Endothelial cell (in vitro differentiated cells): ENCODE measurements around the gene PDIA3. TPM values are rescaled to one million over a fixed set of nuclear protein-coding genes. Genes with fewer than 3 reads are reported as not detected.
"Not testable (repeated sequence)": the region's sequence is repeated elsewhere in the genome, so short reads cannot be mapped to it uniquely, and the experiment has no call there.

Source experiments
- DNase-seq: peaks from one replicate; pipeline ENCODE4 v3.0.0; 2021; ENCODE audit warnings: low spot score
- H3K27ac Mint-ChIP-seq: one replicate; pipeline ENCODE4 v1.8.0; 2021; ENCODE audit warnings: mixed read lengths, inconsistent platforms; ENCODE audit not compliant: unreplicated experiment
- H3K27me3 Mint-ChIP-seq: one replicate; pipeline ENCODE4 v1.8.0; 2021; ENCODE audit warnings: mild to moderate bottlenecking, moderate library complexity, mixed read lengths, inconsistent platforms; ENCODE audit not compliant: unreplicated experiment
- H3K36me3 Mint-ChIP-seq: one replicate; pipeline ENCODE4 v1.8.0; 2021; ENCODE audit warnings: mild to moderate bottlenecking, low read depth, mixed read lengths, inconsistent platforms; ENCODE audit not compliant: unreplicated experiment
- H3K4me1 Mint-ChIP-seq: one replicate; pipeline ENCODE4 v1.8.0; 2021; ENCODE audit warnings: mild to moderate bottlenecking, mixed read lengths, inconsistent platforms; ENCODE audit not compliant: unreplicated experiment
- H3K4me3 Mint-ChIP-seq: one replicate; pipeline ENCODE4 v1.8.0; 2021; ENCODE audit warnings: mild to moderate bottlenecking, mixed read lengths, inconsistent platforms; ENCODE audit not compliant: unreplicated experiment
- H3K9me3 Mint-ChIP-seq: one replicate; pipeline ENCODE4 v1.8.0; 2021; ENCODE audit warnings: mixed read lengths, inconsistent platforms; ENCODE audit not compliant: unreplicated experiment
- long read RNA-seq: library from polyadenylated mRNA; unstranded; transcript quantifications from one replicate; pipeline ENCODE4 v2.0.0, GENCODE V29; 2020; ENCODE audit not compliant: unreplicated experiment
- total RNA-seq: library from RNA; stranded (reverse); fragmentation: NEBNext Ultra II Directional; extraction: Animal tissue kit (Norgen Biotek cat#: 25700); gene quantifications from one replicate; pipeline ENCODE4 v1.2.1, GENCODE V29; 2021; ENCODE audit not compliant: unreplicated experiment
- TF ChIP-seq, protein P1 (sequence below): fragments of 200-600 bp; sonication (generic); IDR thresholded peaks from one replicate; pipeline ENCODE4 v1.5.0; 2021; ENCODE audit warnings: antibody characterized with exemption; ENCODE audit not compliant: unreplicated experiment

The PDIA3 gene
- 655 TPM for total RNA-seq
- long read RNA-seq, transcript PDIA3-201 (13 exons, 3,727 nt) = major isoform, 271 of 306 reads
- long read RNA-seq, partial matches to known transcripts = 23 of 306 reads
- long read RNA-seq, other reads (novel, unspliced or antisense) = 11 of 306 reads

DNA sequence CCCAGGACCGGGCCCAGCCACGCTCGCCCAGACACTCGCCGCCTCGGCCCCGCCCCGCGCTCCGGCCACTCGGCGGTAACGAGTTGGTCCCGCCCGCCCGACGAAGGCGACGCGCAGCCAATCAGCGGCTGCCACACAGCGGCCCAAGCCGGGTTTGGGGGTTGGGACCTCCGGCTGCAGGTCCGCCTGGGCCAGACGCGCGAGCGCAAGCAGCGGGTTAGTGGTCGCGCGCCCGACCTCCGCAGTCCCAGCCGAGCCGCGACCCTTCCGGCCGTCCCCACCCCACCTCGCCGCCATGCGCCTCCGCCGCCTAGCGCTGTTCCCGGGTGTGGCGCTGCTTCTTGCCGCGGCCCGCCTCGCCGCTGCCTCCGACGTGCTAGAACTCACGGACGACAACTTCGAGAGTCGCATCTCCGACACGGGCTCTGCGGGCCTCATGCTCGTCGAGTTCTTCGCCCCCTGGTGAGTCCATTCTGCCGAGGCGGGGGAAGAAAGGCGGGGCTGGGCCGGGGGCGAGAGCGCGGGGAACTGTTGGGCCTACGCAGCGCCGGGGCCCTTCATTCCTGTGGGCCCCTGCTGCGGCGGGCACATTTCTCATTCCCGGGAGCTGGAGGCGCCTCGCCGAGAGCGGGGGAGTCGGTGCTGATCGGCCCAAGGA lies at the start of gene PDIA3:
PDIA3 (plus strand) TSS at position 194 of the 658 bp plus-strand sequence; CDS start at position 296, 102 bp downstream.
- Mint-ChIP-seq H3K4me3 (peak within 1 kb of the TSS; percentile 99), H3K36me3 (peaks cover 13% of the 10 kb centered on the region), H3K27ac (peak within 1 kb of the TSS; percentile 95), H3K4me1 (peaks cover 15% of the 10 kb centered on the region)
- DNase-seq = peak; percentile 96
- H3K9me3 Mint-ChIP-seq, H3K27me3 Mint-ChIP-seq: not testable (repeated sequence)

DNA sequence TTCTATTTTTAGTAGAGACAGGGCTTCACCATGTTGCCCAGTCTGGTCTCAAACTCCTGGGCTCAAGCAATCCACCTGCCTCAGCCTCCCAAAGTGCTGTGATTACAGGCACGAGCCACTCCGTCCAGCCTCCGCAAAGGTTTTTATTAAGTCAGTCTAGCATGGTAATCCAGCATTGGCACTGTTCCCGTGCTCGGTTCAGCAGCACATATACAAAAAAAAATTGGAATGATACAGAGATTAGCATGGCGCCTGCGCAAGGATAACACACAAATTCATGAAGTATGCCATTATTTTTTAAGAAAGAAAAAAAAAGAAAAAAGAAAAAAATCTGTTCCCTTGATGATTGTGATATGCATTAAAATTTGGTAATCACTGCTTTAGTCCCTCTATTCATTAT lies 44.1 kb upstream of the PDIA3 start:
- TF ChIP-seq, protein P1, sequence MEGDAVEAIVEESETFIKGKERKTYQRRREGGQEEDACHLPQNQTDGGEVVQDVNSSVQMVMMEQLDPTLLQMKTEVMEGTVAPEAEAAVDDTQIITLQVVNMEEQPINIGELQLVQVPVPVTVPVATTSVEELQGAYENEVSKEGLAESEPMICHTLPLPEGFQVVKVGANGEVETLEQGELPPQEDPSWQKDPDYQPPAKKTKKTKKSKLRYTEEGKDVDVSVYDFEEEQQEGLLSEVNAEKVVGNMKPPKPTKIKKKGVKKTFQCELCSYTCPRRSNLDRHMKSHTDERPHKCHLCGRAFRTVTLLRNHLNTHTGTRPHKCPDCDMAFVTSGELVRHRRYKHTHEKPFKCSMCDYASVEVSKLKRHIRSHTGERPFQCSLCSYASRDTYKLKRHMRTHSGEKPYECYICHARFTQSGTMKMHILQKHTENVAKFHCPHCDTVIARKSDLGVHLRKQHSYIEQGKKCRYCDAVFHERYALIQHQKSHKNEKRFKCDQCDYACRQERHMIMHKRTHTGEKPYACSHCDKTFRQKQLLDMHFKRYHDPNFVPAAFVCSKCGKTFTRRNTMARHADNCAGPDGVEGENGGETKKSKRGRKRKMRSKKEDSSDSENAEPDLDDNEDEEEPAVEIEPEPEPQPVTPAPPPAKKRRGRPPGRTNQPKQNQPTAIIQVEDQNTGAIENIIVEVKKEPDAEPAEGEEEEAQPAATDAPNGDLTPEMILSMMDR = no peak
- Mint-ChIP-seq H3K27me3 (peaks cover 2% of the 10 kb centered on the region), H3K9me3 (no peaks in the 10 kb centered on the region), H3K4me3 (no peak overlapping the region), H3K27ac (no peak overlapping the region), H3K4me1 (peaks cover 6% of the 10 kb centered on the region), H3K36me3 (peaks cover 8% of the 10 kb centered on the region)
- DNase-seq = no peak

DNA sequence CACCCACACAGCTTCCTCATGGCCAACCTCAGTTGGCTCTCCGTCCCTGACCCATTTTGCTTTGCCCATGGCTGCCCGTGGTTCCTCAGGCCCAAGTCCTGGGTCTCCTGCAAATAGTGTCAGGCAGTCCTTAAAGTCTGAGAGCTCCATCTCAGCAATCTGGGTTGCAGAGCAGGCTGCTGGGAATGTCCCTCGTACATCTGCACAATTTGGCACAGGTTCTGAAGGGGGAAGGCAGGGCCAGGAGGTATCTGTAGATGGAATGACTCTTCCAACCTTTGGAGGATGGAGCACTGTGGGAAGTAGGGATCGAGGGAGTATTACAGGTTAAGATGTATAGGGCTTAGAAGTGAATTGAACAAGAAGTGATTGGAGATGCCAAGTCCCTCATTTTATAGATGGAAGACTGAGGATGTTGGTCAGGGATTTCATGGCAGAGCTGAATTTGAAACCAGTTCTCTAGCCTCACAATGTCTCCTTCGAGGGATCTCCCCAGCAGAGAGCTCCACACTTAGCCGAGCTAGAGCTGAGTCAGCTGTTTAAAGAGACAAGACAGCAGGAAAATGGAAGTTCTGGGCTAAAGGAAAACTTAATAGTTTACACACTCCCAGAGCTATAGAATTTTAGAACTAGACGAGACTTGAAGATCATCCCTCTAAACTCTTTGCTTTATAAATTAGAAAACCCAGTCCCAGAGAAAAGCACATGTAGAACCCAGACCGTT lies 43.4 kb upstream of the PDIA3 start:
- H3K27ac Mint-ChIP-seq = no peak overlapping the region
- H3K27me3 Mint-ChIP-seq = peaks cover 2% of the 10 kb centered on the region
- peaks cover 6% of the 10 kb centered on the region for H3K4me1 Mint-ChIP-seq
- H3K9me3 Mint-ChIP-seq = no peaks in the 10 kb centered on the region
- H3K36me3 Mint-ChIP-seq = peaks cover 8% of the 10 kb centered on the region
- TF ChIP-seq, protein P1 = no peak
- no peak overlapping the region for H3K4me3 Mint-ChIP-seq
- DNase-seq = no peak

DNA sequence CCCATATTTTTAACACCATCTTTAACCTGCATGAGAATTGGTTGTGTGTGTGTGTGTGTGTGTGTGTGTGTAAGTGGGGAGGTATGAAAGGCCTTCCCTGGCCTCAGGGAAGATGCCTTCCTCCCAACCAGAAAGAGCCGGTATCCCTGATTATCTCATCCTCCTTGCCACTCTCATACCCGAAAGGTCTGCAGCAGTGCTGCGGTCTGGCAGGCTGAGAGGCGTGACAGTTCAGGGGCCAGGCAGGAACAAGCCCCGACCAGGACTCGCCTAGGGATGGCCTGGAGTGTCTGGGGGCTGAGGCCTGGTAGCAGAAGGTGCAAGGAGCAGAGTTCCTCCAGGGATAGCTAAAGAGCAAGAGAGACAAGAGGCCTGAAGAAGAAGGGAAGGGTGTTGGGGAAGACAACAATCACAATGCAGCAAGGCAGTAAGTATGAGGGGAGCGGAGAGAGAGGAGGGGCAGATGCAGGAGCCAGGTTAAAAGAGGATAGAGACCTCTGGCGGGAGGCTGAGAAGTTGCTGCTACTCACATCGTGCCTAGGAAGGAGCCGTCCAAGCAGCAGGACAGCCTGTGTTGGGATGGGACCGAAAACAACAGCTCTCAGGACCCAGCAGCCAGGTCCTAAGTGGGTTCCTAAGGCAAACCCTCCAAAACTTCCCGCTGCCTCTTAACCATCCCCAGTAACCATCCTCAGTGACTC lies 35.7 kb upstream of the PDIA3 start:
- not testable (repeated sequence) for H3K27me3 Mint-ChIP-seq, H3K4me3 Mint-ChIP-seq, H3K9me3 Mint-ChIP-seq, DNase-seq, H3K36me3 Mint-ChIP-seq, H3K4me1 Mint-ChIP-seq, H3K27ac Mint-ChIP-seq

DNA sequence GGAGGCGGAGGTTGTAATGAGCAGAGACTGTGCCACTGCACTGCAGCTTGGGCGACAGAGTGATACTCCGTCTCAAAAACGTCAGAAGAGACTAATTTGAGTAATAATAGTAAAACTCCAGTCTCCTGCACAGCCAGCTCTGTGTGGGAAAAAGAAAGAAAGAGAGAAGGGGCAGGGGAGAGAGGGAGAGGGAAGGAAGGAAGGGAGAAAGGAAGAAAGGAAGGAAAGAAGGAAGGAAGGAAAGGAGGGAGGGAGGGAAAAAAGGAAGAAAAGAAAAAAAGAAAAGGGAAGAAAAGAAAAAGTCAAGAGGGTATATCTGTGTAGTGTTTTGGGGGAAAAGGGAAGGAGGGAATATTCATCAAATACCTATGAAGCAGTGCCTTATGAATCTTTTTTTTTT lies 23.1 kb upstream of the PDIA3 start:
- DNase-seq = no peak
- Mint-ChIP-seq H3K27me3 (no peaks in the 10 kb centered on the region), H3K4me1 (no peaks in the 10 kb centered on the region), H3K36me3 (no peaks in the 10 kb centered on the region), H3K4me3 (no peak overlapping the region), H3K9me3 (no peaks in the 10 kb centered on the region), H3K27ac (no peak overlapping the region)
- TF ChIP-seq, protein P1 = no peak

DNA sequence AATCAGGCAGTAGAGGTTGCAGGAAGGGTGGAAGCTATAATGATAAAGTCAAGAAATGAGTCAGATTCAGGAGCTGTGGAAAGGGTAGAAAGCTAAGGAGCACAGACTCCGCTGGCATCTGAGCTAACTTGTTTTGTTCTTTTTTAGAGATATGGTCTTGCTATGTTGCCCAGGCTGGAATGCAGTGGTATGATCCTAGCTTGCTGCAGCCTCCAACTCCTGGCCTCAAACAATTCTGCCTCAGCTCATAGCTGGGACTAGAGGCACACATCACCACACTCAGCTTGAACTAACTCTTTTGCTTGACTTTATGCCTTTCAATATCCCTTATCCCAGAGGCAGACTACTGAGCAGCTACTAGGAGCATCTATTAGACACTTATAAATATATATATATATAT lies 19.9 kb upstream of the PDIA3 start:
- H3K27me3 Mint-ChIP-seq, H3K4me1 Mint-ChIP-seq, H3K27ac Mint-ChIP-seq, H3K36me3 Mint-ChIP-seq, H3K4me3 Mint-ChIP-seq, H3K9me3 Mint-ChIP-seq, DNase-seq: not testable (repeated sequence)

DNA sequence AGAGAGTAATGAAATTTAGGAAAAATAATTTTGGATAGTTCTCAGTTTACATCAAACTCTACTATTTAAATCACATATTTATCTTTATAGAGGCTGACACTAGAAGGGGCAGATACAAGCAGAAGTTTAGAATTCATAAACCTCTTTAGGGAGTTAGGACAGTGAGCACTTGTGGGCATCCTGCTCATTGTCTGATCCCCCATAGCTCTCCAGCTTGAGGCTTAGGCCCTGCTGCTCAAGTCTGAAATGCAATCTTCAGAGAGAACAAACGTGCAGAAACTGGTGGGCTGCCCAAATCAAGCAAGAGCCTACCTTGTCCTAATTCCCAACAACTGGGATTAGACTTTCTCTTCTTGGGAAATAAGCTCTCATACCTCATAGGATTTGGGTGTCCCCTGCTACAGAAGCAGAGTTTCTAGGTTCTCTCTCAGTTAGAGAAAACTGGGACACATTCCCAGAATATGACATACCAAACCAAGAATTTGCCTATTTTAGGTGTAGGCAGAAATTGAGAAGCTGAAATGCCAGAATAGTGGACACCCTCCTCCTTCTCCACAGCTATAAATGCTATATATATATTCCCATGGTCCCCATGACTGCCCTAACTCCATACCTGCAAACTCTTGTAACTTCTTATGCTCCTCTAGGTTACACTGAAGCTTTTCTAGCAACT lies 18.0 kb upstream of the PDIA3 start:
- not testable (repeated sequence) for H3K36me3 Mint-ChIP-seq, H3K4me3 Mint-ChIP-seq, H3K4me1 Mint-ChIP-seq, H3K27ac Mint-ChIP-seq, H3K27me3 Mint-ChIP-seq, DNase-seq, H3K9me3 Mint-ChIP-seq
